Pancreas (tissue), 10 donors: Measurements from ENCODE around the gene NHSL1. TPM values are rescaled to one million over a fixed set of nuclear protein-coding genes. Genes with fewer than 3 reads are reported as not detected.

Source experiments
- ATAC-seq, 4 donors: fragments of 200-7000 bp; cut with Tn5 transposase; one replicate each; pipeline versions ENCODE4 v1.8.0 to v1.9.1; 2020; ENCODE audit warnings: mild to moderate bottlenecking in 4 of 4, moderate library complexity in 4 of 4
- DNase-seq, 6 donors: peaks; one replicate each; pipeline ENCODE4 v3.0.0-alpha.2; 2020
- FAIRE-seq: peaks from 2 replicates; lab custom pipeline; 2012; peaks lifted over from hg19 to GRCh38; lab: Jason Lieb, UNC
- H3K27ac ChIP-seq, 4 donors: fragments of 200-600 bp; sonication (generic); 1 replicate in 3 of 4; 2 replicates in 1 of 4; pipeline versions ENCODE4 v1.5.0 to v1.8.0; 2020
- H3K27me3 ChIP-seq, 4 donors: fragments of 200-600 bp; one replicate each; pipeline ENCODE4 v1.8.0; 2021
- H3K36me3 ChIP-seq, 3 donors: fragments of 200-600 bp; sonication (generic) in 1 of 3; one replicate each; pipeline versions ENCODE4 v1.5.0 to v1.8.0; 2020 to 2021
- H3K4me1 ChIP-seq, 3 donors: fragments of 200-600 bp; one replicate each; pipeline ENCODE4 v1.8.0; 2021
- H3K4me3 ChIP-seq, 4 donors: fragments of 200-600 bp; sonication (generic) in 2 of 4; one replicate each; pipeline versions ENCODE4 v1.5.0 to v1.8.0; 2020 to 2021
- H3K9me3 ChIP-seq, 4 donors: fragments of 200-600 bp; one replicate each; pipeline ENCODE4 v1.8.0; 2021
- CTCF ChIP-seq, 4 donors: fragments of 200-600 bp; sonication (generic) in 3 of 4; IDR thresholded peaks; one replicate each; pipeline versions ENCODE4 v1.5.0 to v1.8.0; 2021; ENCODE audit warnings: antibody characterized with exemption in 4 of 4
- WGBS, 2 donors: extraction: QIAGEN DNeasy Blood & Tissue Kit; methylation state at CpG; one replicate each; pipeline ENCODE4 v1.1.7; 2013; 5-methylcytosine and 5-hydroxymethylcytosine counted together
- intact Hi-C, 3 donors: fragments of 100-400 bp; cut with DNase I; formaldehyde crosslinking; loops; one replicate each; pipeline versions ENCODE4 v1.11.1 to v1.14.2; 2022
- polyA plus RNA-seq, 2 donors: library from polyadenylated mRNA; stranded (reverse); fragments of 200-250 nt; gene quantifications; one replicate each; pipeline ENCODE4 v1.2.3, GENCODE V29; 2013
- total RNA-seq, 6 donors: library from RNA; stranded (reverse); fragmentation: NEBNext Ultra II Directional in 4 of 6; extraction: Animal tissue kit (Norgen Biotek cat#: 25700) in 4 of 6; gene quantifications; one replicate each; pipeline versions ENCODE4 v1.2.1 to v1.2.4, GENCODE V29; 2021 to 2023
- donor health status: healthy with polysubstance abuse.
- donor health status: DM: no; HTN: no; CAD: no; lungs with moderate emphysema.
- donor health status: DM: no; HTN: no; CAD: no.
- donor health status: control.
- donor health status: control.
- donor health status: Bipolar disorder and iron deficiency.
- donor health status: DM: yes; HTN: yes; CAD: no.
- donor health status: DM: no; HTN: no; CAD: no.
- donor health status: DM: no; HTN: no; CAD: no.
- donor health status: DM: yes; HTN: yes; CAD: no.

The NHSL1 gene
- total and polyA plus RNA-seq, 8 donors = 3.5 to 16.3 (median 8.9) TPM

- intact Hi-C loops = no loop called here
- peak in 3 of 4 donors; percentile 28 to 45 (median 45) for ATAC-seq
- Histone ChIP-seq H3K4me1 (peaks cover 0 to 37% (median 17%) of the 10 kb centered on the region in 3 donors), H3K27ac (no peak overlapping the region), H3K9me3 (no peaks in the 10 kb centered on the region), H3K36me3 (no peaks in the 10 kb centered on the region), H3K27me3 (no peaks in the 10 kb centered on the region), H3K4me3 (no peak overlapping the region)
- TF ChIP-seq CTCF (IDR thresholded peaks at IDR 0.05) = no peak
- 55 to 66% methylated on average over 4 of the region's 4 CpGs for WGBS, 2 donors
- no peak for DNase-seq
- FAIRE-seq = no peak
Measured at GRCh38 chr6:138537106-138537505, 37.8 kb upstream of the NHSL1 start.

GRCh38 chr6:138535728-138536455 lies 36.6 kb upstream of the NHSL1 start:
- H3K36me3 ChIP-seq = no peaks in the 10 kb centered on the region
- TF ChIP-seq CTCF (IDR thresholded peaks at IDR 0.05) = no peak
- peaks cover 0 to 37% (median 17%) of the 10 kb centered on the region in 3 donors for H3K4me1 ChIP-seq
- no peak for DNase-seq
- no peak overlapping the region for H3K27ac ChIP-seq
- intact Hi-C loops = no loop called here
- H3K27me3 ChIP-seq = no peaks in the 10 kb centered on the region
- WGBS, 2 donors = 21 to 29% methylated on average over 6 of the region's 6 CpGs
- no peaks in the 10 kb centered on the region for H3K9me3 ChIP-seq
- ATAC-seq = peak; percentile 38 to 79 (median 58)
- no peak overlapping the region for H3K4me3 ChIP-seq
- FAIRE-seq = no peak

- ATAC-seq = no peak
- WGBS, 2 donors = 67 to 69% methylated on average over 2 of the region's 2 CpGs
- H3K36me3 ChIP-seq = no peaks in the 10 kb centered on the region
- intact Hi-C loops = no loop called here
- DNase-seq = no peak
- H3K4me3 ChIP-seq = no peak overlapping the region
- H3K4me1 ChIP-seq = peaks cover 0 to 20% (median 9%) of the 10 kb centered on the region in 3 donors
- no peak overlapping the region for H3K27ac ChIP-seq
- no peaks in the 10 kb centered on the region for H3K9me3 ChIP-seq
- TF ChIP-seq CTCF (IDR thresholded peaks at IDR 0.05) = no peak
- no peak for FAIRE-seq
- H3K27me3 ChIP-seq = no peaks in the 10 kb centered on the region
Measured at GRCh38 chr6:138533667-138534066, 34.4 kb upstream of the NHSL1 start.

GRCh38 chr6:138531387-138531786 lies 32.1 kb upstream of the NHSL1 start:
- peaks cover 0 to 20% (median 5%) of the 10 kb centered on the region in 3 donors for H3K4me1 ChIP-seq
- H3K27ac ChIP-seq = no peak overlapping the region
- WGBS, 2 donors = 95 to 99% methylated on average over 2 of the region's 2 CpGs
- no peaks in the 10 kb centered on the region for H3K27me3 ChIP-seq
- H3K36me3 ChIP-seq = no peaks in the 10 kb centered on the region
- no peak for TF ChIP-seq CTCF (IDR thresholded peaks at IDR 0.05)
- intact Hi-C loops = no loop called here
- no peak for DNase-seq
- no peak overlapping the region for H3K4me3 ChIP-seq
- no peak for ATAC-seq
- FAIRE-seq = no peak
- H3K9me3 ChIP-seq = no peaks in the 10 kb centered on the region

GRCh38 chr6:138529478-138529877 lies 30.2 kb upstream of the NHSL1 start:
- intact Hi-C loops = no loop called here
- no peak for TF ChIP-seq CTCF (IDR thresholded peaks at IDR 0.05)
- WGBS, 2 donors = 88 to 90% methylated on average over 3 of the region's 3 CpGs
- Histone ChIP-seq H3K36me3 (no peaks in the 10 kb centered on the region), H3K27me3 (no peaks in the 10 kb centered on the region), H3K9me3 (no peaks in the 10 kb centered on the region), H3K4me3 (no peak overlapping the region), H3K4me1 (peaks cover 0 to 12% (median 5%) of the 10 kb centered on the region in 3 donors), H3K27ac (no peak overlapping the region)
- DNase-seq (no peak), ATAC-seq (no peak), FAIRE-seq (no peak)
